ENCODE data around the gene MRPL37.

MRPL37 gene

GRCh38 chr1:54177726-54178125 is 22.2 kb upstream of the MRPL37 start:
- TF ChIP-seq REST (IDR thresholded peaks at IDR 0.05; ENCODE audit: insufficient read depth in 1 of 2, low read depth in 2 of 2, low read length in 2 of 2) (no peak), SIN3A (IDR thresholded peaks at IDR 0.05; ENCODE audit: borderline replicate concordance, insufficient read depth, low read length) (no peak), POLR2AphosphoS5 (IDR thresholded peaks at IDR 0.05; ENCODE audit: low read depth, low read length) (no peak), TAF1 (IDR thresholded peaks at IDR 0.05; ENCODE audit: borderline replicate concordance, insufficient read depth, low read length) (no peak), FOXP2 (optimal IDR thresholded peaks at IDR 0.05; ENCODE audit: borderline replicate concordance, extremely low read depth, extremely low read length, insufficient read depth) (no peak)

- no peak for TF ChIP-seq POLR2AphosphoS5 (IDR thresholded peaks at IDR 0.05; ENCODE audit: low read depth, low read length)
- TF ChIP-seq FOXP2 (optimal IDR thresholded peaks at IDR 0.05; ENCODE audit: borderline replicate concordance, extremely low read depth, extremely low read length, insufficient read depth), result no peak
- no peak for TF ChIP-seq REST (IDR thresholded peaks at IDR 0.05; ENCODE audit: insufficient read depth in 1 of 2, low read depth in 2 of 2, low read length in 2 of 2)
- no peak for TF ChIP-seq SIN3A (IDR thresholded peaks at IDR 0.05; ENCODE audit: borderline replicate concordance, insufficient read depth, low read length)
- TF ChIP-seq TAF1 (IDR thresholded peaks at IDR 0.05; ENCODE audit: borderline replicate concordance, insufficient read depth, low read length), result no peak
These were observed 21.5 kb upstream of the MRPL37 start for GRCh38 chr1:54178296-54179070.

- TF ChIP-seq FOXP2 (optimal IDR thresholded peaks at IDR 0.05; ENCODE audit: borderline replicate concordance, extremely low read depth, extremely low read length, insufficient read depth) (no peak), SIN3A (IDR thresholded peaks at IDR 0.05; ENCODE audit: borderline replicate concordance, insufficient read depth, low read length) (no peak), TAF1 (IDR thresholded peaks at IDR 0.05; ENCODE audit: borderline replicate concordance, insufficient read depth, low read length) (no peak), POLR2AphosphoS5 (IDR thresholded peaks at IDR 0.05; ENCODE audit: low read depth, low read length) (no peak), REST (IDR thresholded peaks at IDR 0.05; ENCODE audit: insufficient read depth in 1 of 2, low read depth in 2 of 2, low read length in 2 of 2) (no peak)
These were observed 19.1 kb upstream of the MRPL37 start for GRCh38 chr1:54180701-54181360.

DNA sequence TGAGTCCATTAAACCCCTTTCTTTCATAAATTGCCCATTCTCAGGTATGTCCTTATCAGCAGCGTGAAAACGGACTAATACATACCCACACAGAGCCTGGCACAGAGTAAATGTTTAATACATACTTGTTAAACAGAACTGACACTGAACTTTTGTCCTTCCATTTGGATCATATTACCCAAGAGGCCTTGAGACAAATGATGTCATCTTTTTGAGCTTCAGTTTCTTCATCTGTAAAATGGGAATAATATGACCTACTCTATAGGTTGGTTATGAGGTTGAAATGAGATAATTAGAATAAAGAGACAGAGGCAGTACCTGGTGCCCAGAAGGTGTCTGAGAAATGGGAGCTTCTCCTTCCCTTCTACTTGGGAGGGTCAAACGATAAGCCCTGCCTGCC is 13.9 kb upstream of the MRPL37 start:
- TF ChIP-seq FOXP2 (optimal IDR thresholded peaks at IDR 0.05; ENCODE audit: borderline replicate concordance, extremely low read depth, extremely low read length, insufficient read depth), result no peak
- TF ChIP-seq SIN3A (IDR thresholded peaks at IDR 0.05; ENCODE audit: borderline replicate concordance, insufficient read depth, low read length), result no peak
- no peak for TF ChIP-seq REST (IDR thresholded peaks at IDR 0.05; ENCODE audit: insufficient read depth in 1 of 2, low read depth in 2 of 2, low read length in 2 of 2)
- no peak for TF ChIP-seq TAF1 (IDR thresholded peaks at IDR 0.05; ENCODE audit: borderline replicate concordance, insufficient read depth, low read length)

Data from PFSK-1 (cell line).